ENCODE measurements around the gene CD274.
A peak's percentile ranks its signal among the peaks of the same experiment; 100 is the strongest.

DNA sequence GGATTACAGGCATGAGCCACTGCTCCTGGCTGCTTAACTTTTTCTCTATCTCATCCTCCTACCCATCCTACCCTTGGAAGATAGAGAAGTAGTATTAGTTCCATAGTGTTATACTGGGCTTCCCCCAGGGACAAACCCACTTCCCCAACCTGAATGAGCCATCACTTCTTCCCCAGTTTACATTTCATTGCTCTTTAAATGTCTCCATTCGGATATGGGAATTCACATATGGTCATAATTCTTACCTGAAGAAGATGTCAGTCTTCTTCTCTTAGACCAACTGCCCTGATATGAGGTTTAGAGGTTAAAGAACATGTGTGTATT lies 1.9 kb downstream of the CD274 start:
- TF ChIP-seq, protein P1, sequence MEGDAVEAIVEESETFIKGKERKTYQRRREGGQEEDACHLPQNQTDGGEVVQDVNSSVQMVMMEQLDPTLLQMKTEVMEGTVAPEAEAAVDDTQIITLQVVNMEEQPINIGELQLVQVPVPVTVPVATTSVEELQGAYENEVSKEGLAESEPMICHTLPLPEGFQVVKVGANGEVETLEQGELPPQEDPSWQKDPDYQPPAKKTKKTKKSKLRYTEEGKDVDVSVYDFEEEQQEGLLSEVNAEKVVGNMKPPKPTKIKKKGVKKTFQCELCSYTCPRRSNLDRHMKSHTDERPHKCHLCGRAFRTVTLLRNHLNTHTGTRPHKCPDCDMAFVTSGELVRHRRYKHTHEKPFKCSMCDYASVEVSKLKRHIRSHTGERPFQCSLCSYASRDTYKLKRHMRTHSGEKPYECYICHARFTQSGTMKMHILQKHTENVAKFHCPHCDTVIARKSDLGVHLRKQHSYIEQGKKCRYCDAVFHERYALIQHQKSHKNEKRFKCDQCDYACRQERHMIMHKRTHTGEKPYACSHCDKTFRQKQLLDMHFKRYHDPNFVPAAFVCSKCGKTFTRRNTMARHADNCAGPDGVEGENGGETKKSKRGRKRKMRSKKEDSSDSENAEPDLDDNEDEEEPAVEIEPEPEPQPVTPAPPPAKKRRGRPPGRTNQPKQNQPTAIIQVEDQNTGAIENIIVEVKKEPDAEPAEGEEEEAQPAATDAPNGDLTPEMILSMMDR (IDR thresholded peaks at IDR 0.05; ENCODE audit: insufficient read depth, low read length) = no peak
- no peak for TF ChIP-seq POLR2AphosphoS5 (IDR thresholded peaks at IDR 0.05; ENCODE audit: low read depth)
- TF ChIP-seq SPI1 (IDR thresholded peaks at IDR 0.05; ENCODE audit: borderline replicate concordance, low read depth) = peak; percentile 55; the same call in 1 of the 2 replicates
- TF ChIP-seq GABPA (IDR thresholded peaks at IDR 0.05; ENCODE audit: low read depth) = no peak

All from HL-60 (cell line).